Trophoblast cell (in vitro differentiated cells and primary cell): ENCODE results near the gene VTI1B.
A peak's percentile ranks its signal among the peaks of the same experiment; 100 is the strongest.

Source experiments
- DNase-seq, 2 donors: peaks; one replicate each; pipeline ENCODE4 v3.0.0-alpha.2; 2016
- H2AFZ ChIP-seq: 2 replicates; pipeline ENCODE4 v1.6.1; 2013; ENCODE audit warnings: low read length, moderate library complexity, mild to moderate bottlenecking; ENCODE audit not compliant: insufficient read depth, poor library complexity
- H2AK5ac ChIP-seq: 2 replicates; pipeline ENCODE4 v1.6.1; 2013; ENCODE audit warnings: mild to moderate bottlenecking, low read length
- H2BK120ac ChIP-seq: 2 replicates; pipeline ENCODE4 v1.6.1; 2013; ENCODE audit warnings: low read length, mild to moderate bottlenecking, moderate library complexity; ENCODE audit not compliant: insufficient read depth, poor library complexity
- H2BK12ac ChIP-seq: 2 replicates; pipeline ENCODE4 v1.6.1; 2013; ENCODE audit warnings: mild to moderate bottlenecking, low read length, moderate library complexity
- H2BK5ac ChIP-seq: 2 replicates; pipeline ENCODE4 v1.6.1; 2013; ENCODE audit warnings: low read length, low read depth, moderate library complexity, mild to moderate bottlenecking; ENCODE audit not compliant: poor library complexity
- H3K14ac ChIP-seq: 2 replicates; pipeline ENCODE4 v1.6.1; 2013; ENCODE audit warnings: mild to moderate bottlenecking, low read length
- H3K18ac ChIP-seq: 2 replicates; pipeline ENCODE4 v1.6.1; 2013; ENCODE audit warnings: mild to moderate bottlenecking, low read length
- H3K23ac ChIP-seq: 2 replicates; pipeline ENCODE4 v1.6.1; 2013; ENCODE audit warnings: low read length
- H3K27ac ChIP-seq: 2 replicates; pipeline ENCODE4 v1.5.1; 2013; ENCODE audit warnings: low read depth, mild to moderate bottlenecking, inconsistent platforms, low read length, moderate library complexity
- H3K27me3 ChIP-seq: 2 replicates; pipeline ENCODE4 v1.6.1; 2013; ENCODE audit warnings: inconsistent platforms, mild to moderate bottlenecking, low read length, moderate library complexity; ENCODE audit not compliant: insufficient read depth
- H3K36me3 ChIP-seq, 2 experiments: 1 replicate in 1 of 2; 2 replicates in 1 of 2; pipeline ENCODE4 v1.6.1; 2013; ENCODE audit warnings: low read length in 2 of 2, mild to moderate bottlenecking in 2 of 2, moderate library complexity in 1 of 2; ENCODE audit not compliant: insufficient read depth in 2 of 2, control insufficient read depth in 1 of 2
- H3K4ac ChIP-seq: 2 replicates; pipeline ENCODE4 v1.6.1; 2013; ENCODE audit warnings: low read depth, mild to moderate bottlenecking, low read length, moderate library complexity
- H3K4me1 ChIP-seq, 2 experiments: 1 replicate in 1 of 2; 2 replicates in 1 of 2; pipeline ENCODE4 v1.6.1; 2013; ENCODE audit warnings: low read length in 2 of 2, mild to moderate bottlenecking in 2 of 2, moderate library complexity in 1 of 2; ENCODE audit not compliant: insufficient read depth in 2 of 2, control insufficient read depth in 1 of 2
- H3K4me2 ChIP-seq: 2 replicates; pipeline ENCODE4 v1.6.1; 2013; ENCODE audit warnings: inconsistent platforms, mild to moderate bottlenecking, low read length, moderate library complexity
- H3K4me3 ChIP-seq: 2 replicates; pipeline ENCODE4 v1.5.1; 2013; ENCODE audit warnings: mild to moderate bottlenecking, low read depth, low read length, inconsistent platforms
- H3K79me1 ChIP-seq: one replicate; pipeline ENCODE4 v1.6.1; 2013; ENCODE audit warnings: low read length
- H3K79me2 ChIP-seq: 2 replicates; pipeline ENCODE4 v1.6.1; 2013; ENCODE audit warnings: low read length, mild to moderate bottlenecking; ENCODE audit not compliant: control insufficient read depth, insufficient read depth, poor library complexity
- H3K9ac ChIP-seq: 2 replicates; pipeline ENCODE4 v1.6.1; 2013; ENCODE audit warnings: mild to moderate bottlenecking, low read length
- H3K9me3 ChIP-seq: 2 replicates; pipeline ENCODE4 v1.6.1; 2013; ENCODE audit warnings: low read depth, mild to moderate bottlenecking, control low read depth, inconsistent platforms, low read length; ENCODE audit not compliant: insufficient read depth
- H4K12ac ChIP-seq: 2 replicates; pipeline ENCODE4 v1.6.1; 2013; ENCODE audit warnings: low read depth, mild to moderate bottlenecking, low read length, moderate library complexity
- H4K8ac ChIP-seq: 2 replicates; pipeline ENCODE4 v1.6.1; 2013; ENCODE audit warnings: low read depth, mild to moderate bottlenecking, low read length, moderate library complexity
- H4K91ac ChIP-seq: one replicate; pipeline ENCODE4 v1.6.1; 2013; ENCODE audit warnings: low read depth, mild to moderate bottlenecking, low read length, moderate library complexity
- WGBS: extraction: QIAGEN DNeasy Blood & Tissue Kit; methylation state at CpG from one replicate; pipeline ENCODE4 v1.1.7; 2013; ENCODE audit warnings: missing lambda C conversion rate; ENCODE audit not compliant: insufficient read length, insufficient coverage; ENCODE audit errors: extremely low coverage; 5-methylcytosine and 5-hydroxymethylcytosine counted together

VTI1B gene

GRCh38 chr14:67650694-67651093 is 23.7 kb downstream of the VTI1B start:
- Histone ChIP-seq H2BK12ac (no peak overlapping the region), H3K9me3 (no peaks in the 10 kb centered on the region), H3K23ac (no peak overlapping the region), H3K4me1 (no peaks in the 10 kb centered on the region), H2BK120ac (no peak overlapping the region), H3K18ac (no peak overlapping the region), H2BK5ac (no peak overlapping the region), H4K91ac (no peak overlapping the region), H3K79me1 (no peaks in the 10 kb centered on the region), H3K4me3 (no peak overlapping the region), H3K14ac (no peak overlapping the region), H3K27ac (no peak overlapping the region), H3K4me2 (no peak overlapping the region), H3K36me3 (peaks cover 9 to 49% of the 10 kb centered on the region in 2 experiments), H3K9ac (no peak overlapping the region), H3K4ac (no peak overlapping the region), H4K12ac (no peak overlapping the region), H2AFZ (no peak overlapping the region), H2AK5ac (no peak overlapping the region), H3K27me3 (no peaks in the 10 kb centered on the region), H3K79me2 (no peaks in the 10 kb centered on the region), H4K8ac (no peak overlapping the region)
- no CpG with 5 or more reads among the region's 2 CpGs for WGBS
- DNase-seq: peak in 1 of 2 donors; percentile 40

DNA sequence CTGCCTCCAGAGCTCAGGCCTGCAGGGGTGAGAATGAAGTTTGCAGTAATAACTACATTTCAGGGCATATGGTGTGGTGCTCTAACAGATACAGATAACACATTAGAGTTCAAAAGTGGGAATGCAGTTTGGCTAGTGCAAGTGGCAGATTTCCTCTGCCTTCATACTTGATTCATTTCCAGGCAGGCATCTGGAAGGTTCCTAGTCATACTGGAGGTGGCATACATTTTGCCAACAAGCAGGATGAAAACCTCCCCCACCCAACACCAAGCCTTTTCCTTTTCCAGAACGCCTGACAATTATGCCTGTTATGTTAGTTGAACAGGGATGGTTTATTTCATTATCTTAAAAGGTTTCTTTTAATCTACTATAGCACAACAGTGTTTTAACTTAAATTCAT is 24.3 kb downstream of the VTI1B start:
- DNase-seq: no peak
- Histone ChIP-seq H3K18ac (no peak overlapping the region), H3K36me3 (peaks cover 11 to 53% of the 10 kb centered on the region in 2 experiments), H2BK12ac (no peak overlapping the region), H3K27ac (no peak overlapping the region), H4K91ac (no peak overlapping the region), H2BK5ac (no peak overlapping the region), H3K4me3 (no peak overlapping the region), H2AFZ (no peak overlapping the region), H3K4me1 (no peaks in the 10 kb centered on the region), H3K27me3 (no peaks in the 10 kb centered on the region), H3K23ac (no peak overlapping the region), H3K14ac (no peak overlapping the region), H3K4ac (no peak overlapping the region), H4K8ac (no peak overlapping the region), H3K9me3 (no peaks in the 10 kb centered on the region), H4K12ac (no peak overlapping the region), H3K4me2 (no peak overlapping the region), H3K79me2 (no peaks in the 10 kb centered on the region), H3K79me1 (no peaks in the 10 kb centered on the region), H2AK5ac (no peak overlapping the region), H3K9ac (no peak overlapping the region), H2BK120ac (no peak overlapping the region)
- no CpG with 5 or more reads among the region's 1 CpG for WGBS

DNA sequence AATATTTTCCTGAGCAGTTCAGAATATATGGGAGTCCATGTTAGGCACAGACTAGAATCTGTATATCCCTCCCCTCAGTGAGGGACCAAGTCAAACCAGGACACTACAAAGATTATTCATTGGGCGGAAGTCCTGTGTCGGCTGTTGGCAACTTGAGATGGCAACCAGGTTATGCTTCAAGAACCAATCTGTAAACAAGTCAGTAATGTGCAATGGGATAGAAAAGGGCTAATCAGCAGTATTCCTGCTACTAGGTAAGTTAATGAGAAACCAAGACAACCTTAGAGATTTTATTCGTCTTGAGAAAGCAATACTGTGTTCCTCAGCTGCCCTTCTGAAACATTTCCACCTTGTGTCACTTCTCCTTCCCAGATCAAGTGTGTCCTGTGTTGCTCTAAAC is 28.3 kb downstream of the VTI1B start:
- Histone ChIP-seq H3K4me1 (no peaks in the 10 kb centered on the region), H3K27ac (no peak overlapping the region), H3K79me2 (no peaks in the 10 kb centered on the region), H3K4me2 (no peak overlapping the region), H3K4me3 (no peak overlapping the region), H3K36me3 (peaks cover 4 to 34% of the 10 kb centered on the region in 2 experiments), H2BK120ac (no peak overlapping the region), H3K14ac (no peak overlapping the region), H3K27me3 (no peaks in the 10 kb centered on the region), H3K4ac (no peak overlapping the region), H2BK12ac (no peak overlapping the region), H3K9ac (no peak overlapping the region), H4K91ac (no peak overlapping the region), H3K9me3 (no peaks in the 10 kb centered on the region), H3K23ac (no peak overlapping the region), H2BK5ac (no peak overlapping the region), H3K79me1 (no peaks in the 10 kb centered on the region), H2AFZ (no peak overlapping the region), H4K8ac (no peak overlapping the region), H4K12ac (no peak overlapping the region), H3K18ac (no peak overlapping the region), H2AK5ac (no peak overlapping the region)
- WGBS: no CpG with 5 or more reads among the region's 3 CpGs
- DNase-seq: no peak

DNA sequence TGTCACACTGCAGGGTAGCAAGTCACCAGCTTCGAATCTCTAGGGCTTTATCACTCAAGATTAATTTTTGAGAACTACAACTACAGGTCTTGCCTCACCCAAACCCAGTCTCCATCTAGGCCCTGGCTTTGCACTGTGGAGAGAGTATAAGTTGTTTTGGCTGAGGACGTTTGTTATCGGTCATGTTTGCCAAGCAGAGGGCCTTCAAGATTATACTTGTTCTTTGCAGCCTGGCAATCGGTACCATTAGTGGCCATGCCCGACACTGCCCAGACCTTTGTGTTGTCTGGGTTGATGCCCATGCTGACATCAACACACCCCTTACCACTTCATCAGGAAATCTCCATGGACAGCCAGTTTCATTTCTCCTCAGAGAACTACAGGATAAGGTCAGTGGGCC is 29.0 kb downstream of the VTI1B start:
- H3K9me3 ChIP-seq: no peaks in the 10 kb centered on the region
- no peak overlapping the region for H4K12ac ChIP-seq
- no peak overlapping the region for H4K8ac ChIP-seq
- H3K4me3 ChIP-seq: no peak overlapping the region
- H3K4me1 ChIP-seq: no peaks in the 10 kb centered on the region
- no peak overlapping the region for H3K9ac ChIP-seq
- DNase-seq: no peak
- H3K18ac ChIP-seq: no peak overlapping the region
- H2AK5ac ChIP-seq: no peak overlapping the region
- H3K14ac ChIP-seq: no peak overlapping the region
- H3K36me3 ChIP-seq: peaks cover 4 to 28% of the 10 kb centered on the region in 2 experiments
- H3K23ac ChIP-seq: no peak overlapping the region
- H3K79me2 ChIP-seq: no peaks in the 10 kb centered on the region
- H4K91ac ChIP-seq: no peak overlapping the region
- no peak overlapping the region for H3K4me2 ChIP-seq
- no peak overlapping the region for H2BK5ac ChIP-seq
- H3K27ac ChIP-seq: no peak overlapping the region
- H2AFZ ChIP-seq: no peak overlapping the region
- H3K79me1 ChIP-seq: no peaks in the 10 kb centered on the region
- H3K27me3 ChIP-seq: no peaks in the 10 kb centered on the region
- H2BK12ac ChIP-seq: no peak overlapping the region
- H3K4ac ChIP-seq: no peak overlapping the region
- H2BK120ac ChIP-seq: no peak overlapping the region
- no CpG with 5 or more reads among the region's 5 CpGs for WGBS
